Liver (tissue), 9 donors: Measurements from ENCODE around the gene FAIM2. TPM values are rescaled to one million over a fixed set of nuclear protein-coding genes. Genes with fewer than 3 reads are reported as not detected.

Experiments used
- DNase-seq: peaks from one replicate; pipeline ENCODE4 v3.0.0-alpha.2; 2017; ENCODE audit warnings: low spot score
- H3K27ac ChIP-seq, 2 donors: one replicate each; pipeline ENCODE4 v1.7.0; 2013; ENCODE audit warnings: inconsistent platforms in 2 of 2, low read length in 2 of 2, control low read depth in 1 of 2, low read depth in 1 of 2, mild to moderate bottlenecking in 1 of 2
- H3K27me3 ChIP-seq, 4 donors: one replicate each; pipeline versions ENCODE4 v1.6.1 to v1.7.0; 2013; ENCODE audit warnings: low read length in 3 of 4, inconsistent platforms in 1 of 4, mild to moderate bottlenecking in 1 of 4, moderate library complexity in 1 of 4; ENCODE audit not compliant: control insufficient read depth in 4 of 4, insufficient read depth in 4 of 4
- H3K36me3 ChIP-seq, 4 donors: one replicate each; pipeline versions ENCODE4 v1.6.1 to v1.7.0; 2013; ENCODE audit warnings: low read length in 3 of 4, mild to moderate bottlenecking in 3 of 4, low read depth in 1 of 4, moderate library complexity in 1 of 4; ENCODE audit not compliant: control insufficient read depth in 4 of 4, insufficient read depth in 3 of 4
- H3K4me1 ChIP-seq, 4 donors: one replicate each; pipeline versions ENCODE4 v1.6.1 to v1.7.0; 2013; ENCODE audit warnings: low read length in 3 of 4, mild to moderate bottlenecking in 3 of 4, moderate library complexity in 1 of 4; ENCODE audit not compliant: control insufficient read depth in 4 of 4, insufficient read depth in 4 of 4
- H3K4me3 ChIP-seq, 3 donors: one replicate each; pipeline versions ENCODE4 v1.6.1 to v1.7.0; 2013; ENCODE audit warnings: low read length in 3 of 3, control low read depth in 1 of 3, low read depth in 1 of 3, mild to moderate bottlenecking in 1 of 3
- H3K9ac ChIP-seq, 2 donors: one replicate each; pipeline ENCODE4 v1.7.0; 2013; ENCODE audit warnings: low read length in 2 of 2, mild to moderate bottlenecking in 2 of 2, moderate library complexity in 2 of 2, control low read depth in 1 of 2, low read depth in 1 of 2
- H3K9me3 ChIP-seq, 4 donors: one replicate each; pipeline versions ENCODE4 v1.6.1 to v1.7.0; 2013; ENCODE audit warnings: low read length in 3 of 4; ENCODE audit not compliant: control insufficient read depth in 4 of 4
- EGR1 ChIP-seq, 2 donors: IDR thresholded peaks; 2 replicates each; pipeline ENCODE4 v1.6.1; 2016 to 2018; ENCODE audit warnings: antibody characterized with exemption in 2 of 2, low read depth in 2 of 2
- FOXA1 ChIP-seq: IDR thresholded peaks from 2 replicates; pipeline ENCODE4 v1.6.1; 2016; ENCODE audit warnings: antibody characterized with exemption
- FOXA2 ChIP-seq: IDR thresholded peaks from 2 replicates; pipeline ENCODE4 v1.6.1; 2016; ENCODE audit warnings: antibody characterized with exemption
- HNF4A ChIP-seq, 2 donors: conservative IDR thresholded peaks; 2 replicates each; pipeline ENCODE4 v1.6.1; 2016; ENCODE audit warnings: antibody characterized with exemption in 2 of 2, mild to moderate bottlenecking in 2 of 2
- HNF4G ChIP-seq: IDR thresholded peaks from 2 replicates; pipeline ENCODE4 v1.6.1; 2016; ENCODE audit warnings: antibody characterized with exemption
- JUND ChIP-seq, 2 donors: IDR thresholded peaks; 2 replicates each; pipeline ENCODE4 v1.6.1; 2016; ENCODE audit warnings: antibody characterized with exemption in 2 of 2
- MAX ChIP-seq: IDR thresholded peaks from 2 replicates; pipeline ENCODE4 v1.6.1; 2016; ENCODE audit warnings: antibody characterized with exemption
- NR2F2 ChIP-seq: IDR thresholded peaks from 2 replicates; pipeline ENCODE4 v1.6.1; 2016; ENCODE audit warnings: antibody characterized with exemption
- RAD21 ChIP-seq, 2 donors: IDR thresholded peaks; 2 replicates each; pipeline ENCODE4 v1.6.1; 2016; ENCODE audit warnings: antibody characterized with exemption in 2 of 2, mild to moderate bottlenecking in 2 of 2
- RXRA ChIP-seq, 2 donors: IDR thresholded peaks; 2 replicates each; pipeline ENCODE4 v1.6.1; 2017 to 2018; ENCODE audit warnings: antibody characterized with exemption in 2 of 2, mild to moderate bottlenecking in 1 of 2
- SP1 ChIP-seq: IDR thresholded peaks from 2 replicates; pipeline ENCODE4 v1.6.1; 2018; ENCODE audit warnings: antibody characterized with exemption, mild to moderate bottlenecking
- TAF1 ChIP-seq: conservative IDR thresholded peaks from 2 replicates; pipeline ENCODE4 v1.6.1; 2016; ENCODE audit warnings: antibody characterized with exemption, mild to moderate bottlenecking
- YY1 ChIP-seq: IDR thresholded peaks from 2 replicates; pipeline ENCODE4 v1.6.1; 2016; ENCODE audit warnings: antibody characterized with exemption, mild to moderate bottlenecking
- WGBS: extraction: QIAGEN DNeasy Blood & Tissue Kit; methylation state at CpG from one replicate; pipeline ENCODE4 v1.1.7; 2013; 5-methylcytosine and 5-hydroxymethylcytosine counted together
- polyA plus RNA-seq, 2 donors: library from polyadenylated mRNA; stranded (reverse) in 1 of 2; unstranded in 1 of 2; fragments of 200-250 nt in 1 of 2; fragments of >200 nt in 1 of 2; fragmentation: Nextera tagmentation in 1 of 2; extraction: Ambion mirVana in 1 of 2; gene quantifications; one replicate each; pipeline versions ENCODE4 v1.2.1 to v1.2.3, GENCODE V29; 2013 to 2015
- total RNA-seq, 2 donors: library from RNA; depleted of rRNA; stranded (reverse); fragments of >200 nt; gene quantifications; one replicate each; pipeline ENCODE4 v1.2.3, GENCODE V29; 2014
- donor health status: healthy.
- donor health status: healthy.
- donor health status: healthy.
- donor health status: healthy.
- donor health status: healthy.

Gene FAIM2
- total and polyA plus RNA-seq, 4 donors: 0.06 to 0.23 TPM; not detected in 2

GRCh38 chr12:49878021-49878420 is 25.7 kb downstream of the FAIM2 start:
- DNase-seq: no peak
- Histone ChIP-seq H3K36me3 (no peaks in the 10 kb centered on the region), H3K27me3 (no peaks in the 10 kb centered on the region), H3K9ac (no peak overlapping the region), H3K4me1 (no peaks in the 10 kb centered on the region), H3K9me3 (no peaks in the 10 kb centered on the region), H3K27ac (no peak overlapping the region), H3K4me3 (no peak overlapping the region)
- TF ChIP-seq FOXA1 (no peak), HNF4A (conservative IDR thresholded peaks at IDR 0.05) (no peak), FOXA2 (no peak), TAF1 (no peak)
- WGBS: 98% methylated on average over 2 of the region's 2 CpGs

GRCh38 chr12:49877066-49877465 is 26.6 kb downstream of the FAIM2 start:
- H3K4me1 ChIP-seq: no peaks in the 10 kb centered on the region
- 87% methylated on average over 5 of the region's 5 CpGs for WGBS
- H3K27me3 ChIP-seq: no peaks in the 10 kb centered on the region
- no peaks in the 10 kb centered on the region for H3K9me3 ChIP-seq
- H3K27ac ChIP-seq: no peak overlapping the region
- TF ChIP-seq MAX (no peak), TAF1 (no peak), HNF4G (no peak), EGR1 (IDR thresholded peaks at IDR 0.05; ENCODE audit: low read depth in 2 of 2) (no peak), RAD21 (IDR thresholded peaks at IDR 0.05) (no peak), YY1 (no peak), JUND (IDR thresholded peaks at IDR 0.05) (no peak), NR2F2 (no peak), SP1 (no peak), RXRA (IDR thresholded peaks at IDR 0.05) (no peak), FOXA1 (no peak), FOXA2 (no peak)
- H3K36me3 ChIP-seq: no peaks in the 10 kb centered on the region
- H3K9ac ChIP-seq: no peak overlapping the region
- H3K4me3 ChIP-seq: no peak overlapping the region
- no peak for DNase-seq

- 91% methylated on average over 3 of the region's 3 CpGs for WGBS
- Histone ChIP-seq H3K9ac (no peak overlapping the region), H3K36me3 (no peaks in the 10 kb centered on the region), H3K4me1 (no peaks in the 10 kb centered on the region), H3K9me3 (no peaks in the 10 kb centered on the region), H3K27me3 (no peaks in the 10 kb centered on the region), H3K27ac (no peak overlapping the region), H3K4me3 (no peak overlapping the region)
- TF ChIP-seq TAF1 (no peak), MAX (no peak), FOXA1 (no peak), HNF4G (no peak)
- DNase-seq: no peak
Observed at GRCh38 chr12:49876070-49876469, 27.6 kb downstream of the FAIM2 start.

- WGBS: 93% methylated on average over 9 of the region's 9 CpGs
- TF ChIP-seq YY1: no peak
- no peak for TF ChIP-seq HNF4G
- Histone ChIP-seq H3K27me3 (no peaks in the 10 kb centered on the region), H3K36me3 (no peaks in the 10 kb centered on the region), H3K9ac (no peak overlapping the region), H3K4me3 (no peak overlapping the region), H3K9me3 (no peaks in the 10 kb centered on the region), H3K27ac (no peak overlapping the region), H3K4me1 (no peaks in the 10 kb centered on the region)
- DNase-seq: no peak
Observed at GRCh38 chr12:49875115-49875720, 28.5 kb downstream of the FAIM2 start.
